HFF-Myc (cell line): ENCODE results near the gene TMEM54.

Experiments
- DNase-seq: peaks from one replicate; pipeline ENCODE4 v3.0.0-alpha.2; 2011; ENCODE audit warnings: low read depth; ENCODE audit errors: extremely low read depth
- H3K4me3 ChIP-seq: replicated peaks from 2 replicates; pipeline ENCODE4 v1.5.1; 2011; ENCODE audit warnings: low read depth, mild to moderate bottlenecking, control low read depth, low read length
- TF ChIP-seq, protein P1 (sequence below): IDR thresholded peaks from 2 replicates; pipeline ENCODE4 v1.5.1; 2012; ENCODE audit warnings: mild to moderate bottlenecking, low read depth, low read length, control low read depth; ENCODE audit errors: missing control alignments

TMEM54 gene, protein sequence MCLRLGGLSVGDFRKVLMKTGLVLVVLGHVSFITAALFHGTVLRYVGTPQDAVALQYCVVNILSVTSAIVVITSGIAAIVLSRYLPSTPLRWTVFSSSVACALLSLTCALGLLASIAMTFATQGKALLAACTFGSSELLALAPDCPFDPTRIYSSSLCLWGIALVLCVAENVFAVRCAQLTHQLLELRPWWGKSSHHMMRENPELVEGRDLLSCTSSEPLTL

DNA sequence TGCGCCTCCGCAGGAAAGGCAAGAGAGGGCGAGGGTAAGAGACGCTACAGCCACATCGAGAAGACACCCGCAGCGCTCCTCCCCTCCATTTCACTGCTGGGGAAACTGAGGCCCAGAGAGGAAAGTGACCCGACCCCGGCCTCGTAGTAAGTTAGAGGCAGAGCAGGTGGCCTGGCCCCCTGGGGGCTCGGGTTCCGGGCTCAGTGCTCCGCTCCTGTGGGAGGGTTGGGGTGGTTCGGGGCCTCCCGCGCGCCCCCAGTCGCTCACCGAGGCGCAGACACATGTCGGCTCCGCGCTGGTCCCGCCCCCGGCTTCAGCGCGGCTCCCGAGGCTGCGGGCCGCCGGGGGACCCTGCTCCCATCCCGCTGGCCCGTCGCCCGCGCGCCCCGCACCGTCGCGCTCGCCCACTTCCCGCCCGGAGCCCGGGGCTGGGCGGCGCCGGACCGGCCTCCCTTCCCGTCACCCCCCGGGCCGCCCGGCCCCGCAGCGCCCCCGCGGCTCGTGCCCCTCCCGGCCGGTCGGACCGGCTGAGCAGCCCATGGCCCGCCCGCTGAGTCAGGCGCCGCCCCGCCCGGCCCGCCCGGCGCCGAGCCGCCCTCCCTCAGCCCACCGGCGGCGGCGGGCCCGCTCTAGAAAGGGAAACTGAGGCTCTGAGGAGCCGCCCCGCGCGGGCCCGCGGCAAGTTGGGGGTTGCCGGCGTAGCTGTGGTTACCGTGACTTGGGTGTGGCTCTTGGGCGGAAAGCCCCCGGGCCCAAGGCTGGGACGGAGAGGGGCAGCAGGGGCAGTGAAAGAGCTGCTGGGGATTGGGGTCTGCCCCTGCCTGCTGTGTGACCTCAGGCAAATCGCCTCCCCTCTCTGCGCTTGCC, at the start of gene TMEM54:
TMEM54 (minus strand) TSS at position 434 of the 867 bp plus-strand sequence; CDS start at position 283, 151 bp downstream.
- H3K4me3 ChIP-seq, result peak within 1 kb of the TSS; percentile 40
- DNase-seq, result no peak
- TF ChIP-seq, protein P1, sequence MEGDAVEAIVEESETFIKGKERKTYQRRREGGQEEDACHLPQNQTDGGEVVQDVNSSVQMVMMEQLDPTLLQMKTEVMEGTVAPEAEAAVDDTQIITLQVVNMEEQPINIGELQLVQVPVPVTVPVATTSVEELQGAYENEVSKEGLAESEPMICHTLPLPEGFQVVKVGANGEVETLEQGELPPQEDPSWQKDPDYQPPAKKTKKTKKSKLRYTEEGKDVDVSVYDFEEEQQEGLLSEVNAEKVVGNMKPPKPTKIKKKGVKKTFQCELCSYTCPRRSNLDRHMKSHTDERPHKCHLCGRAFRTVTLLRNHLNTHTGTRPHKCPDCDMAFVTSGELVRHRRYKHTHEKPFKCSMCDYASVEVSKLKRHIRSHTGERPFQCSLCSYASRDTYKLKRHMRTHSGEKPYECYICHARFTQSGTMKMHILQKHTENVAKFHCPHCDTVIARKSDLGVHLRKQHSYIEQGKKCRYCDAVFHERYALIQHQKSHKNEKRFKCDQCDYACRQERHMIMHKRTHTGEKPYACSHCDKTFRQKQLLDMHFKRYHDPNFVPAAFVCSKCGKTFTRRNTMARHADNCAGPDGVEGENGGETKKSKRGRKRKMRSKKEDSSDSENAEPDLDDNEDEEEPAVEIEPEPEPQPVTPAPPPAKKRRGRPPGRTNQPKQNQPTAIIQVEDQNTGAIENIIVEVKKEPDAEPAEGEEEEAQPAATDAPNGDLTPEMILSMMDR, result no peak

DNA sequence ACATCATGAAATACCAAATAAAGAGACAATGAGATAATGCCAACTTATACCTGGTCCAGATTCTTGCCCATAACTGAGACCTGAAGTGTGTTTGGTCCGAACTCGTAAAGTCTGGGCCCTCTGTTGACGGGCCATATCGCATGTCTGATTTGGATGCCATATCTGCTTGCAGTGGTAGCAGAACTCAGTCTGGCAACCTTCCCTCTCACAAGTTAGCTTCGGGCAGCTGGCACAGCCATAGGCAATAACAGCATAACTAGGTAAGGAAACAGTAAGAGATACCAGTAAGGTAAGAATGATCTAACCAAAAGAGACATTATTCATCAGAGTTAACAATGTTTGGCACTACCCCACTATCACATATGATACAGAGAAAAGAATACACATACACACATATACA, 48.3 kb upstream of the TMEM54 start:
- DNase-seq, result no peak
- H3K4me3 ChIP-seq, result no peak overlapping the region

DNA sequence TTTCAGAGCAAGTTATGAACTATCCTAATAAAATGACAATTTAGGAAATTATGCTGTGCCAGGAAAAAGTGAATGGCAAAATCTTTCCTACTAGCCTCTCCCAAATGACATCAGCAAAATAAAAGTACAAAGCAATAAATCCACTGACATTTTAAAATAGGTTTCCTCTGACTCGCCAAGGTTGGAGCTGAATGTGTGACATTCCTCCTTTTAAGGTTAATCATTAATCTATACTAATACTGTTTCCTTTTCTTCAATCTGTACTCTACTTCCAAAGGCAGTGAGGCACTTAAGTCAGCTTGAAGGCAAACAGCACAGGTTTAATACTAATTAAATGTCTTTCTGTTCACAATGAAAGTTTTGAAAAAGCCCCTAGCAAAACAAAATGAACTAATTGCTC, 47.7 kb upstream of the TMEM54 start:
- DNase-seq, result no peak
- TF ChIP-seq, protein P1, result no peak
- H3K4me3 ChIP-seq, result no peak overlapping the region

More for the DNA sequence above, 48.3 kb upstream of the TMEM54 start:
- TF ChIP-seq, protein P1, result no peak

DNA sequence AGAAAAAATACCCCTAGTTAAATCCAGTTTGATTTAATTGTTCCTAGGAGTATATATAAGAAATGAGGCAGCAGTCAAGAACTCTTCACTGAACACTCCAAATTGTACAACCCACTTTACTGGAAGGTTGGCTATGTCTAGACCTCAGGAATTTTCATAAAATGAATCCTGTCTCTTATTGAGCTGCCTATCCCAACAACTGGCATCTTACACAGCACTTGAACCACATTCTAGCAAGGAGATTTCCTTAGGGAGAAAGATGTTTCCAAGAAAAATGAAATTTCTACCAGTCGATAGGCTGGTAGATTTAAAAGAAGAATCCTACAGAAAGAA, 47.2 kb upstream of the TMEM54 start:
- TF ChIP-seq, protein P1, result no peak
- no peak overlapping the region for H3K4me3 ChIP-seq
- DNase-seq, result no peak

DNA sequence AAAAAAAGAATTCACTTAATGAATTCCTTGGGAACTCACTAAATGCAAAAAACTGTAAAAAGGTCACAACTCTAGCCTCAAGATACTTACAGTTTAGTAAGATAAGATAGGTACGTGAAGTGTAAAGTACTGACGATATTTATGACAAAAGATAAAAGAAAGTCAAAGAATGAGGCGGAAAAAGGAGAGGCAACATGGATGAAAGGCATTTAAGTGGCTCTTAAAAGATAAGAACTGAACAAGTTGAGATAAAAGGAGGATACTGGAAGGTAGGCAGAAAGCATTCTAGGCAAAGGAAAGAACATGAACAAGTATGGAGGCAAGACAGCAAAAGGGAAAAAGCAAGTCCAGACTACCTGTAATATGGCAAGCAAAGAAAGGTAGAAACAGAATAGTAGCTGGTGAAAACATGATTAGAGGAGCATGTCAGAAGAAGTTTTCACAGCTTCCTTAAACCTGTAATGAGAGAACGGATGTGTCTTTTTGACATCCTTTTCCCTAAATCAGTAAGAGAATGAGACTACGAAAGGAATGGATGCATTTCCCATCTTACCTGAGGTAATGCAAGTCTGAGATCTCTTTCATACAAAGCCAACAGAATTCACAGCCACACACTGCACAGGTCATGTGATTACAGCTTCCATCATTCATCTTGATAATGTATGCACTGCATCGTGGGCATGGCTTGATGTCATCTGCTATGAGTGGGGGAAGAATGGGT, 46.6 kb upstream of the TMEM54 start:
- TF ChIP-seq, protein P1, result no peak
- DNase-seq, result no peak
- no peak overlapping the region for H3K4me3 ChIP-seq

DNA sequence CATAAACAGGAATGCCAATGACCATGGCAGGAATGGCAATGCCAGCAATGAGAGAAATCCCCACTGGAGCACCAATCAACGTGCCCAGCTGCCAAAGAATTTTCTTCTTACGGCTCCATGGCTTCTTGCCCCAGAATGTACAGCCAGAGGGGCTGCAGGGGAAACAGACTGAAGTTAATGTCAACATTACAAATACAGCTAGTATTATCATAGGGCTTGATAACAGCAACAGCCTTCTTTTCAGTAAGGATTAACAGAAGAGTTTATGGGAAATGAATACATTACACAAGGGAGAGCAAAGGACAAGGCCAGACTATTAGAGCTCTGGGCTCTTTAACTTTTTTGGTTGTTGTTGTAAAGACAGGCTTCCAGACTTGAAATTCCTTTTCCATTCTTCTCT, 45.2 kb upstream of the TMEM54 start:
- TF ChIP-seq, protein P1, result no peak

More for the DNA sequence above, 45.2 kb upstream of the TMEM54 start:
- no peak overlapping the region for H3K4me3 ChIP-seq
- DNase-seq, result no peak
